ENCODE data around the gene MEIS2. TPM values are rescaled to one million over a fixed set of nuclear protein-coding genes. Genes with fewer than 3 reads are reported as not detected.

Gene MEIS2
- total and polyA plus RNA-seq, 8 donors = 14.1 to 44.5 (median 36.3) TPM

DNA sequence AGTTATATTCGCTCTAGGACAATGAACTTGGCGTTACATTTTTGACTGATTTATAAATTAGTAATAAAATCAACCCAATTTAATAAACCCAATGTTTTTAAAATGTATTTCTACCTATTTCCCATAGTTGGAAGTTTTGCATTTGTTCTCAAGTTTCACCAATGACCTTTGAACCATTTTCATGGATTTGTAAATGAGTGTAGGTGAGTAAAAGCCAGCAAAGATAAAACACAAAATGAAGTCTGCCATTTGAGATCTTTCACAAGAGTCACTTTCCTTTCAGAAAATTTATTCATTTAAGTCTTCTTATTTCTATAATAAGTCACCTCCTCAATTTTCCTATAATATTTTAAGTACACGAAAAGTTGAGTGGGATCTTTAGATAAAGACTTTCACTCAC is 92.1 kb downstream of the MEIS2 start:
- Histone ChIP-seq H3K9me3 (no peaks in the 10 kb centered on the region), H3K36me3 (no peaks in the 10 kb centered on the region), H3K27me3 (no peaks in the 10 kb centered on the region), H3K4me3 (no peak overlapping the region), H3K27ac (no peak overlapping the region), H3K4me1 (no peaks in the 10 kb centered on the region)
- ATAC-seq = no peak
- intact Hi-C loops (cut with DNase I) = no loop called here
- DNase-seq = no peak
- no peak for TF ChIP-seq CTCF (IDR thresholded peaks at IDR 0.05)

GRCh38 chr15:37007301-37007700 is 93.0 kb downstream of the MEIS2 start:
- DNase-seq (no peak), ATAC-seq (no peak)
- H3K4me1 ChIP-seq = no peaks in the 10 kb centered on the region
- H3K9me3 ChIP-seq = no peaks in the 10 kb centered on the region
- H3K27me3 ChIP-seq = no peaks in the 10 kb centered on the region
- no peak overlapping the region for H3K4me3 ChIP-seq
- TF ChIP-seq CTCF (IDR thresholded peaks at IDR 0.05) = no peak
- intact Hi-C loops (cut with DNase I) = no loop called here
- H3K27ac ChIP-seq = no peak overlapping the region
- H3K36me3 ChIP-seq = no peaks in the 10 kb centered on the region

- Histone ChIP-seq H3K27ac (no peak overlapping the region), H3K4me1 (no peaks in the 10 kb centered on the region), H3K27me3 (no peaks in the 10 kb centered on the region), H3K9me3 (no peaks in the 10 kb centered on the region), H3K4me3 (no peak overlapping the region), H3K36me3 (no peaks in the 10 kb centered on the region)
- no peak for TF ChIP-seq CTCF (IDR thresholded peaks at IDR 0.05)
- ATAC-seq = no peak
- intact Hi-C loops (cut with DNase I) = no loop called here
- no peak for DNase-seq
Measured at GRCh38 chr15:37004981-37005735, 95.2 kb downstream of the MEIS2 start.

GRCh38 chr15:37004373-37004869 is 95.9 kb downstream of the MEIS2 start:
- TF ChIP-seq CTCF (IDR thresholded peaks at IDR 0.05) = no peak
- intact Hi-C loops (cut with DNase I) = no loop called here
- no peak overlapping the region for H3K4me3 ChIP-seq
- no peaks in the 10 kb centered on the region for H3K9me3 ChIP-seq
- no peak overlapping the region for H3K27ac ChIP-seq
- no peaks in the 10 kb centered on the region for H3K36me3 ChIP-seq
- DNase-seq (no peak), ATAC-seq (no peak)
- no peaks in the 10 kb centered on the region for H3K4me1 ChIP-seq
- H3K27me3 ChIP-seq = no peaks in the 10 kb centered on the region

GRCh38 chr15:37002041-37002672 is 98.2 kb downstream of the MEIS2 start:
- ATAC-seq = no peak
- H3K4me1 ChIP-seq = no peaks in the 10 kb centered on the region
- H3K4me3 ChIP-seq = no peak overlapping the region
- H3K27ac ChIP-seq = no peak overlapping the region
- H3K9me3 ChIP-seq = no peaks in the 10 kb centered on the region
- DNase-seq = no peak
- no peak for TF ChIP-seq CTCF (IDR thresholded peaks at IDR 0.05)
- intact Hi-C loops (cut with DNase I) = no loop called here
- H3K27me3 ChIP-seq = no peaks in the 10 kb centered on the region
- H3K36me3 ChIP-seq = no peaks in the 10 kb centered on the region
